Endothelial cell of umbilical vein (primary cell): Measurements from ENCODE around the gene FBXO44. TPM values are rescaled to one million over a fixed set of nuclear protein-coding genes. Genes with fewer than 3 reads are reported as not detected.

Experiments
- BruUV-seq: library from RNA; stranded (reverse); fragments of 400-500 nt; replicated peaks from 2 replicates; lab custom pipeline; 2021; lab: Mats Ljungman, UMichigan
- CTCF ChIA-PET: fragments of 300-600, 350-600 bp; sonication (Branson Sonifier 250); formaldehyde crosslinking; loops from one replicate; lab custom pipeline; 2021; ENCODE audit warnings: antibody characterized with exemption, inconsistent platforms; lab: Charles Lee
- POLR2A ChIA-PET: fragments of 300-600, 350-600 bp; sonication (Branson Sonifier 250); formaldehyde crosslinking; loops from one replicate; lab custom pipeline; 2021; ENCODE audit warnings: antibody characterized with exemption, inconsistent platforms; lab: Charles Lee
- DNase-seq: peaks from one replicate; pipeline ENCODE4 v3.0.0-alpha.2; 2011; ENCODE audit warnings: low read depth, low spot score
- FAIRE-seq: peaks from 2 replicates; lab custom pipeline; 2011; peaks lifted over from hg19 to GRCh38; lab: Jason Lieb, UNC
- H2AFZ ChIP-seq: 2 replicates; pipeline ENCODE4 v1.6.0; 2012; ENCODE audit warnings: low read depth, low read length, control low read depth, inconsistent platforms
- H3K27ac ChIP-seq: 2 replicates; pipeline ENCODE4 v1.5.1; 2011; ENCODE audit warnings: low read depth, mild to moderate bottlenecking, control low read depth, low read length, moderate library complexity; ENCODE audit not compliant: insufficient read depth
- H3K27me3 ChIP-seq, 2 experiments: 2 replicates each; pipeline versions ENCODE4 v1.6.0 to v1.6.1; 2011; ENCODE audit warnings: low read length in 2 of 2, mixed read lengths in 1 of 2; ENCODE audit not compliant: control insufficient read depth in 2 of 2, insufficient read depth in 2 of 2
- H3K36me3 ChIP-seq, 2 experiments: 2 replicates in 1 of 2; 3 replicates in 1 of 2; pipeline ENCODE4 v1.5.1; 2011; ENCODE audit warnings: low read length in 2 of 2, mild to moderate bottlenecking in 1 of 2, moderate library complexity in 1 of 2; ENCODE audit not compliant: control insufficient read depth in 2 of 2, insufficient read depth in 2 of 2; ENCODE audit errors: extremely low read depth in 1 of 2
- H3K4me1 ChIP-seq: 3 replicates; pipeline ENCODE4 v1.5.1; 2011; ENCODE audit warnings: mild to moderate bottlenecking, low read length; ENCODE audit not compliant: control insufficient read depth, insufficient read depth; ENCODE audit errors: extremely low read depth
- H3K4me2 ChIP-seq: 2 replicates; pipeline ENCODE4 v1.6.1; 2011; ENCODE audit warnings: low read length, control low read depth, mixed read lengths; ENCODE audit not compliant: insufficient read depth
- H3K4me3 ChIP-seq, 3 experiments: fragments of 200-600 bp in 1 of 3; sonication (generic), shearing (Covaris generic) in 1 of 3; replicated peaks in 1 of 3; 2 replicates each; pipeline ENCODE4 v1.5.1; 2011 to 2016; ENCODE audit warnings: control low read depth in 3 of 3, low read length in 3 of 3, mild to moderate bottlenecking in 2 of 3, inconsistent platforms in 1 of 3, low read depth in 1 of 3, moderate library complexity in 1 of 3; ENCODE audit not compliant: insufficient read depth in 1 of 3
- H3K79me2 ChIP-seq: 2 replicates; pipeline ENCODE4 v1.6.0; 2012; ENCODE audit warnings: low read length, inconsistent platforms; ENCODE audit not compliant: control insufficient read depth, insufficient read depth
- H3K9ac ChIP-seq: replicated peaks from 2 replicates; pipeline ENCODE3; 2011; ENCODE audit warnings: low read length, control low read depth; ENCODE audit not compliant: insufficient read depth; ENCODE audit errors: extremely low read depth
- H3K9me1 ChIP-seq: replicated peaks from 3 replicates; pipeline ENCODE4 v1.6.0; 2011; ENCODE audit warnings: mild to moderate bottlenecking, low read length; ENCODE audit not compliant: control insufficient read depth, insufficient read depth; ENCODE audit errors: extremely low read depth
- H3K9me3 ChIP-seq: replicated peaks from 2 replicates; pipeline ENCODE4 v1.5.1; 2012; ENCODE audit warnings: low read length, inconsistent platforms; ENCODE audit not compliant: control insufficient read depth, insufficient read depth
- H4K20me1 ChIP-seq: replicated peaks from 2 replicates; pipeline ENCODE3; 2011; ENCODE audit warnings: mild to moderate bottlenecking, low read length; ENCODE audit not compliant: control insufficient read depth, insufficient read depth; ENCODE audit errors: extremely low read depth
- CTCF ChIP-seq, 2 donors: IDR thresholded peaks; 1 replicate in 1 of 2; 2 replicates in 1 of 2; pipeline ENCODE4 v1.5.1; 2011; ENCODE audit warnings: low read length in 2 of 2, mild to moderate bottlenecking in 2 of 2, moderate library complexity in 2 of 2, control low read depth in 1 of 2, inconsistent platforms in 1 of 2, low read depth in 1 of 2; ENCODE audit not compliant: insufficient read depth in 1 of 2; ENCODE audit errors: extremely low read depth in 1 of 2
- EZH2 ChIP-seq: IDR thresholded peaks from 2 replicates; pipeline ENCODE4 v1.6.1; 2012; ENCODE audit warnings: borderline replicate concordance, low read depth, mild to moderate bottlenecking, moderate library complexity, low read length, inconsistent platforms; ENCODE audit not compliant: severe bottlenecking
- FOS ChIP-seq: IDR thresholded peaks from 2 replicates; pipeline ENCODE4 v1.6.1; 2011; ENCODE audit warnings: mild to moderate bottlenecking, low read length, moderate library complexity, borderline replicate concordance; ENCODE audit not compliant: insufficient read depth
- GATA2 ChIP-seq: IDR thresholded peaks from 2 replicates; pipeline ENCODE4 v1.7.0; 2011; ENCODE audit warnings: low read depth, mild to moderate bottlenecking, moderate library complexity, mixed read lengths, low read length; ENCODE audit not compliant: insufficient read length, insufficient read depth
- JUN ChIP-seq: IDR thresholded peaks from 2 replicates; pipeline ENCODE4 v1.6.1; 2011; ENCODE audit warnings: borderline replicate concordance, low read depth; ENCODE audit not compliant: insufficient read length, insufficient read depth
- MAX ChIP-seq: IDR thresholded peaks from 2 replicates; pipeline ENCODE4 v1.6.1; 2011; ENCODE audit not compliant: insufficient read depth, insufficient read length
- MYC ChIP-seq: IDR thresholded peaks from one replicate; pipeline ENCODE4 v1.6.1; 2011; ENCODE audit warnings: mild to moderate bottlenecking, low read depth, low read length
- POLR2A ChIP-seq: IDR thresholded peaks from 2 replicates; pipeline ENCODE4 v1.6.1; 2012; ENCODE audit warnings: low read depth, mild to moderate bottlenecking, control low read depth, low read length
- POLR2AphosphoS5 ChIP-seq: IDR thresholded peaks from 2 replicates; pipeline ENCODE4 v1.6.1; 2012; ENCODE audit warnings: low read depth, mild to moderate bottlenecking, control low read depth, low read length, moderate library complexity; ENCODE audit not compliant: insufficient read depth
- dilution Hi-C: fragments of 300-500 bp; cut with MboI; formaldehyde crosslinking; loops from one replicate; pipeline ENCODE4 v1.15.0; 2019; ENCODE audit warnings: low sequenced_read_pairs; ENCODE audit not compliant: extremely low pct_ligation_motif_present
- intact Hi-C: fragments of 100-400 bp; cut with micrococcal nuclease; formaldehyde crosslinking; loops from one replicate; pipeline ENCODE4 v1.10.0; 2022
- polyA plus RNA-seq, 4 experiments: library from polyadenylated mRNA; depleted of rRNA in 3 of 4; stranded (reverse) in 3 of 4; unstranded in 1 of 4; fragments of >200 nt; gene quantifications; 2 replicates each; pipeline versions ENCODE4 v1.2.1 to v1.2.3, GENCODE V29; 2011 to 2012; ENCODE audit warnings: missing spikeins in 1 of 4
- total RNA-seq: library from RNA; stranded (reverse); gene quantifications from 2 replicates; pipeline ENCODE4 v1.2.3, GENCODE V29; 2021

The FBXO44 gene
- total and polyA plus RNA-seq, 2 donors (not counting 3 experiments of a cell fraction or from before 2014, with no cell fraction given): 16.8 to 22.5 TPM

GRCh38 chr1:11674488-11674887 is 19.8 kb downstream of the FBXO44 start:
- H3K79me2 ChIP-seq: no peaks in the 10 kb centered on the region
- intact Hi-C loops (no loop called here), dilution Hi-C loops (no loop called here)
- H3K9me3 ChIP-seq: no peaks in the 10 kb centered on the region
- H4K20me1 ChIP-seq: no peaks in the 10 kb centered on the region
- DNase-seq (no peak), FAIRE-seq (no peak)
- BruUV-seq: no TSS peak
- no peak overlapping the region for H2AFZ ChIP-seq
- POLR2A ChIA-PET: no interaction called here
- no peaks in the 10 kb centered on the region for H3K4me1 ChIP-seq
- no peaks in the 10 kb centered on the region for H3K9me1 ChIP-seq
- no peaks in the 10 kb centered on the region for H3K27me3 ChIP-seq
- peaks cover 0 to 14% of the 10 kb centered on the region in 2 experiments for H3K36me3 ChIP-seq
- TF ChIP-seq EZH2: no peak
- no peak for TF ChIP-seq FOS
- no peak for TF ChIP-seq CTCF (IDR thresholded peaks at IDR 0.05; ENCODE audit: extremely low read depth in 1 of 2, insufficient read depth in 1 of 2, low read depth in 1 of 2, low read length in 2 of 2)
- TF ChIP-seq JUN: no peak
- TF ChIP-seq GATA2: no peak
- TF ChIP-seq POLR2A: no peak
- no peak for TF ChIP-seq MAX
- no peak for TF ChIP-seq POLR2AphosphoS5
- TF ChIP-seq MYC: no peak
- no peak overlapping the region for H3K27ac ChIP-seq
- CTCF ChIA-PET: interaction anchor here (1.1 kb wide), 1 partner anchor 10 kb away, joined by 4 read pairs; the partner anchor contains the start of gene FBXO6
- no peak overlapping the region for H3K4me3 ChIP-seq
- no peak overlapping the region for H3K4me2 ChIP-seq
- no peak overlapping the region for H3K9ac ChIP-seq
